RWPE1 (cell line): ENCODE results near the gene VMP1.
"Not testable (repeated sequence)": the region's sequence is repeated elsewhere in the genome, so short reads cannot be mapped to it uniquely, and the experiment has no call there.

Experiments used
- CTCF ChIA-PET: fragments of 350-600 bp; sonication (Branson Sonifier 250); formaldehyde crosslinking; extraction: SDS; loops from one replicate; lab custom pipeline; 2021; lab: Yijun Ruan, JAX
- POLR2A ChIA-PET: fragments of 400-600 bp; formaldehyde crosslinking; extraction: SDS; loops from one replicate; lab custom pipeline; 2020; ENCODE audit warnings: antibody characterized with exemption; ENCODE audit not compliant: low non-redundant PET; lab: Yijun Ruan, JAX
- DNase-seq: peaks from one replicate; pipeline ENCODE4 v3.0.0; 2012; ENCODE audit warnings: low spot score
- H3K27ac ChIP-seq: fragments of 450-650 bp; 2 replicates; pipeline ENCODE4 v1.5.1; 2017
- CTCF ChIP-seq: fragments of 450-650 bp; conservative IDR thresholded peaks from 2 replicates; pipeline ENCODE4 v1.5.1; 2017; ENCODE audit warnings: low read depth, mild to moderate bottlenecking

The VMP1 gene

DNA sequence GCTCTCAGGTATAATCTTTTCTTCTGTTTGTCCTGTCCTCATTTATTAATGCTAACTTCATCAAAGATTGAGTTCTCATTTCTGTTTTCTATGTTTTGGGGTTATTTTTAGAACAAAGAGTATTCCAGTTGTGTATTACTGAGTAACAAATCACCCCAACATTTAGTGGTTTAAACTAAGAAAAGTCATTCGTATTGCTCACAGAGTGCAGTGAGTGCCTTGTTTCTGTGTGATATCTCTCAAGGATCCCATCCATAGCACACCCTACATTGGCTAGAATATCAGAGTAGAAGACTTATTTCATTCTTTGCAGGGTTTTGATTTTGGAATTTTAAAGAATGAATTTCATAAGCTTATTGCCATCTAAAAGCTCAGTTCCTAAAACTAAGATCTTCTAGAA lies 72.1 kb downstream of the VMP1 start:
- CTCF ChIA-PET, result no interaction called here
- no peak overlapping the region for H3K27ac ChIP-seq
- POLR2A ChIA-PET, result no interaction called here
- TF ChIP-seq CTCF, result no peak
- DNase-seq, result no peak

DNA sequence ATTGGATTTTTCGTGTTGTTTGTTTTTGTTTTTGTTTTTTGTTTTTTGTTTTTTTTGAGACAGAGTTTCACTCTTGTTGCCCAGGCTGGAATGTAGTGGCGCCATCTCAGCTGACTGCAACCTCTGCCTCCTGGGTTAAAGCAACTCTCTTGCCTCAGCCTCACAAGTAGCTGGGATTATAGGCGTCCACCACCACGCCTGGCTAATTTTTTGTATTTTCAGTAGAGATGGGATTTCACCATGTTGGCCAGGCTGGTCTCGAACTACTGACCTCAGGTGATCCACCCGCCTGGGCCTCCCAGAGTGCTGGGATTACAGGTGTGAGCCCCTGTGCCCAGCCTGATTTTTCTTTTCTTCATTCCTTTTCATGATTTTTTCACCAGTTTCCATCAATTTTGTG lies 73.1 kb downstream of the VMP1 start:
- peak overlapping the region; percentile 46 for H3K27ac ChIP-seq
- POLR2A ChIA-PET, DNase-seq, CTCF ChIA-PET: not testable (repeated sequence)

DNA sequence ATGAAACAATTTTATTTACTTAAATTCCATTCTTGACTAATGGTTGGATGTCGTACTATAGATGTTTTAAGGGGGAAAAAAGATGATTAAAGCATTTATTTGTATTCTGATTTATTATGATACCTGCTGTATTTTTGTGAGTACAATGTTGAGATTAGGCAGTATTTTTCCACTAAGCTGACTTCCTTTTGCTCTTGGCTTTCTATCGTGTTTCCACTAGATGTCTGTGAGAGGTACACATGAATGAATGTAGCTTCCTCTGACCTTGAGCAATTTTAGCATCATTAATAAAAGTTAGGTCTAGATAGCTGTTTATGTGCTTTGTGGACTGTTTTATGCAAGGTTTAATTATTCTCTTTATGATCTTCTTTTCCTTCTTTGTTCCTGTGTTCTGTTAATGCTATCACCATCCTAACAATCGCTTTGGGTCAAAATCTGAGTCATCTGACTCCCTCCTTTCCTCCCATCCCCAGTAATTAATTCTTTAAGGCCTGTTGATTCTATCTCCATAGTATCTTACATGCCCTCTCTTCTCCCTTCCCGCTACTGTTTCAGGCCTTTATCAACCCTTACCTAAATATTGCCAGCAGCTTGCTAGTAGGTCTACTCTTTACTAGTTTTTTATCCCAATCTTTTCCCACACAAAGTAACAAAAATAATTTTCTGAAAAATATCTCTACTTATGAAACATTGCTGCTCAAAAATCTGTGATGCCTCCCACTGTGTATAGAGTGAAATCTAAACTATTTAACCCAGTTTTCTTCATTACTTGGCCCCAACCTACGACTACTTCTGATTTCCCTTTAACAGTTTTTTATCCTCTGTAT lies 76.0 kb downstream of the VMP1 start:
- DNase-seq, result peak; percentile 30
- H3K27ac ChIP-seq, result peak overlapping the region; percentile 93
- CTCF ChIA-PET, result interaction anchor here (0.6 to 1.8 kb wide), 4 partner anchors 29 to 70 kb away, joined by 4 to 8 read pairs (median 6); no protein-coding TSS in a partner anchor
- no peak for TF ChIP-seq CTCF
- POLR2A ChIA-PET, result interaction anchor here (0.9 kb wide), 1 partner anchor 48 kb away, joined by 6 read pairs; no protein-coding TSS in a partner anchor

DNA sequence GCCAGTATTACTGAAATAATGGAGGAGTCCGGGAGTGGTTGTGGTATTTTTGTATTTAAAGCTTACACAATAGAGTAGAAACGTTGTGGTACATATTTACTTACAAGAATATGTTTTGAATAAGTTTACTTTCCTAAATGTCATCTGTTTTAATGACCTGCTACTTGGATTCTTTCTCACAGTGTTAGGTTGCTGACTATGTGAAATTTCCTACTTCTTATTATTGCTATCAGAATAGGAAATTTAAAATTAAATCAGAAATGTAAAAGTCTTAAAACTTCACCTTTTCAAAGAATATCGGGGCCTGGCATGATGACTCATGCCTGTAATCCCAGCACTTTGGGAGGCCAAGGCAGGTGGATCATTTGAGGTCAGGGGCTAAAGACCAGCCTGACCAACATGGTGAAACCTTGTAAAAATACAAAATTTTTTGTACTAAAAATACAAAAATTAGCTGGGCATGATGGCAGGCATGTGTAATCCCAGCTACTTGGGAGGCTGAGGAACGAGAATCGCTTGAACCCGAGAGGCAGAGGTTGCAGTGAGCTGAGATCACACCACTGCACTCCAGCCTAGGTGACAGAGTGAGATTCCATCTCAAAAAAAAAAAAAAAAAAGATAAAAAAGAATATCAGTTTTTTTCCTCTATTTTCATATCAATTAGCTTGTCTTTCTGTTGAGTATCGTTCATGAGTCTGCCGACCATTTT lies 77.8 kb downstream of the VMP1 start:
- no peak for DNase-seq
- ChIA-PET CTCF (no interaction called here), POLR2A (interaction anchor here (0.6 kb wide), 1 partner anchor 11 kb away, joined by 10 read pairs; no protein-coding TSS in a partner anchor)
- TF ChIP-seq CTCF, result no peak
- peak overlapping the region; percentile 82 for H3K27ac ChIP-seq

GRCh38 chr17:59786213-59786535 lies 78.7 kb downstream of the VMP1 start:
- CTCF ChIA-PET, result interaction anchor here (0.6 kb wide), 1 partner anchor 38 kb away, joined by 3 read pairs; no protein-coding TSS in a partner anchor
- no peak for DNase-seq
- no peak overlapping the region for H3K27ac ChIP-seq
- TF ChIP-seq CTCF, result no peak
- POLR2A ChIA-PET, result interaction anchor here (0.6 to 0.9 kb wide), 3 partner anchors 10 to 55 kb away, joined by 4 to 10 read pairs (median 6); no protein-coding TSS in a partner anchor

DNA sequence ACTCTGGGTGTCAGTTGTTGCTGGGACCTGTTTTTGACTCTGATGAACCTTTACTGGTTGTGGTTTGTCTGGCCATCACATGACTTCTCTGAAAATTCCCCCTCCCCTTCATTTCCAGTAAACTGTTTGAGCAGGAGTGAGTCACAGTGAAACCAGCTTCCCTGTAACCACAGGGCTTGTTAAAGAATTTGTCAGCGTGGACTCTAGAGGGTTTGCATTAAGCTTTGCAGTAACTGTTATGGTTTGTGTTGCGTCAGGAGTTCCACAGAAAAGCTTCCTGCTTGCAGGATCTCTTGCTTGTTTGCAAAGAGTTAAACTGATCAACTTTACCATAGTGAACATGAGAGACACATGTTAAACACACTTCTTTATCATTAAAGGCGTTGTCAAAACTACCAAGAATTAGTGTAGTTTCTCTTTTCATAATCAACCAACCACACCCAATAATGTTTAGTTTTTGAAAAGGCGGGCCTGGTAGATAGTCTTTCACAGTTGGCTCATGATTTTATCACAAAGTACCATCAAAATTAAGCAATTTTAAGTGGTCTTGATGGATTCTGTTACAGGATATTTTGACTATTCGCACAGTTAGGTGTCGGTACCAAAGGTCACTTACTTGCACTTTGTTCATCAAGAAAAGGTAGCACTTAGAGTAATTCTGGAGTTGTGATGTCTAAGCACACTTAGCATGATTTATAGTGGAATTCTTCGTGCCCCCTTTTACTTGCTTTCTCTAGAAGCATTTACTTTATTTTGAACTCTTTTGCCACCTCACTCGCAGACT lies 79.3 kb downstream of the VMP1 start:
- peak; percentile 88 for DNase-seq
- ChIA-PET CTCF (interaction anchor here (0.6 kb wide), 1 partner anchor 39 kb away, joined by 3 read pairs; no protein-coding TSS in a partner anchor), POLR2A (interaction anchor here (0.7 to 0.9 kb wide), 2 partner anchors 48 to 54 kb away, joined by 4 to 6 read pairs; no protein-coding TSS in a partner anchor)
- no peak for TF ChIP-seq CTCF
- peak overlapping the region; percentile 98 for H3K27ac ChIP-seq

DNA sequence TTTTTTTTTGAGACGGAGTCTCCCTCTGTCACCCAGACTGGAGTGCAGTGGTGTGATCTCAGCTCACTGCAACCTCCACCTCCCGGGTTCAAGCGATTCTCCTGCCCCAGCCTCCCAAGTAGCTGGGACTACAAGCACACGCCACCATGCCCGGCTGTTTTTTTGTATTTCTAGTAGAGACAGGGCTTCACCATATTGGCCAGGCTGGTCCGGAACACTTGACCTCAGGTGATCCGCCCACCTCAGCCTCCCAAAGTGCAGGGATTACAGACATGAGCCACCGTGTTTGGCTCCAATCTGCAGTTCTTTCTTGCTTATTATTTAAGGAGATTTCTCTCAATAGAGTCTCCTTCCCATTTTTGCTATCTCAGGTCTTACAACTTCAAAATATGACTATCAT lies 82.4 kb downstream of the VMP1 start:
- CTCF ChIA-PET, DNase-seq, POLR2A ChIA-PET: not testable (repeated sequence)
- H3K27ac ChIP-seq, result peak overlapping the region; percentile 46

DNA sequence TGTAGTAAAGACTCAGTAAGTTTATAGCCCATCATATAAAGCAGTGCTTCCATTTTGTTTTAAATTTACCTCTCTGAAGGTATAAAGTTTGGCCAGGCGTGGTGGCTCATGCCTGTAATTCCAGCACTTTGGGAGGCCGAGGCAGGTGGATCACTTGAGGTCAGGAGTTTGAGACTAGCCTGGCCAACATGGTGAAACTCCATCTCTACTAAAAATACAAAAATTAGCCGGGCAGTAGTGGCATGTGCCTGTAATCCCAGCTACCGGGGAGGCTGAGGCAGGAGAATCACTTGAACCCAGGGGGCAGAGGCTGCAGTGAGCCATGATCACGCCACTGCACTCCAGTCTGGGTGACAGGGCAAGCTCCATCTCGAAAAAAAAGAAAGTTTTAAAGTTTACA lies 83.0 kb downstream of the VMP1 start:
- peak overlapping the region; percentile 65 for H3K27ac ChIP-seq
- POLR2A ChIA-PET, DNase-seq: not testable (repeated sequence)
- CTCF ChIA-PET, result interaction anchor here (0.5 kb wide), 1 partner anchor 14 kb away, joined by 3 read pairs; no protein-coding TSS in a partner anchor
